GM21526 (cell line): ENCODE results near the gene FIBCD1.
"Not testable (repeated sequence)": the region's sequence is repeated elsewhere in the genome, so short reads cannot be mapped to it uniquely, and the experiment has no call there.

Source experiments
- ATAC-seq: cut with Tn5 transposase; IDR thresholded peaks from one replicate; pipeline ENCODE4 v1.9.1; 2021; ENCODE audit warnings: moderate library complexity; ENCODE audit not compliant: unreplicated experiment, low FRiP score

The FIBCD1 gene

GRCh38 chr9:130911254-130912049 lies 27.6 kb downstream of the FIBCD1 start:
- ATAC-seq = no peak

GRCh38 chr9:130910670-130911069 lies 28.4 kb downstream of the FIBCD1 start:
- not testable (repeated sequence) for ATAC-seq

DNA sequence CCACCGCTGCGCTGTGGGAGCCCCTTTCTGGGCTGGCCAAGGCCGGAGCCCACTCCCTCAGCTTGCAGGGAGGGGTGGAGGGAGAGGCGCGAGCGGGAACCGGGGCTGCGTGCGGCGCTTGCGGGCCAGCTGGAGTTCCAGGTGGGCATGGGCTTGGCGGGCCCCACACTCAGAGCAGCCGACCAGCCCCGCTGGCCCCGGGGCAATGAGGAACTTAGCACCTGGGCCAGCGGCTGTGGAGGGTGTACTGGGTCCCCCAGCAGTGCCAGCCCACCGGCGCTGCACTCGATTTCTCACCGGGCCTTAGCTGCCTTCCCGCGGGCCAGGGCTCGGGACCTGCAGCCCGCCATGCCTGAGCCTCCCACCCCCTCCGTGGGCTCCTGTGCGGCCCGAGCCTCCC lies 29.0 kb downstream of the FIBCD1 start:
- not testable (repeated sequence) for ATAC-seq

- no peak for ATAC-seq
Observed at GRCh38 chr9:130908878-130909355, 30.1 kb downstream of the FIBCD1 start.

GRCh38 chr9:130908146-130908877 lies 30.7 kb downstream of the FIBCD1 start:
- no peak for ATAC-seq

DNA sequence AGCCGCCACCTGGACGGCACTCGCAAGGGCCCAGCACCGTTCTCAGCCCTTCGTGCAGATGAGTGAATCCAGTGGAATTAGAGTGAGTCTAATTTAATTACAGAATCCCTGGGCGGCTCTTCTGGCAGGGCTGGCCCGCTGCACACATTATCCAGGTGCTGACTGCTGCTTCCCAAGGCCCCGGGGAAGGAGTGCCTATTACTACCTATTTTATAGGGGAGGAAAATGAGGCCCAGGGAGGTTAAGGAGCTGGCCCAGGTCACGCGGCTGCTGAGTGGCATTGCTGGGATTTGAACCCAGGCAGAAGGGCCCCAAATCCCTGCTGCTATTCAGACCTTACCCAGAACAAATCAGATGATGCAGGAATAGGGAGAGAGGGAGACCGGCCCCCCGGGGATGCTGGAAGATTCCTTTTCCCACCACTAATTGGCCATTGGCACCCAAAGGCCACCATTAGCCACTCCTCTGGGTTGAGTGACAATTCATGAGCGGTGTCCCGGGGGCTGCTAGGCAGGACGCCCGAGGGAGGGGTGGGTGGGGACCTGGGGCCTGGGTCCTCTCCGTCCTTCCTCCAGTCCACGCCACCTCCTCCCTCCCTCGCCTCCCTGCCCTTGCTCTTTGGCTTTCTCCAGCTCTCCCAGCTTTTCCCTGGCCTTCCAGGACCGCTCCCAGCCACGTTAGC lies 32.2 kb downstream of the FIBCD1 start:
- ATAC-seq = no peak

GRCh38 chr9:130905902-130906734 lies 32.9 kb downstream of the FIBCD1 start:
- ATAC-seq = no peak

GRCh38 chr9:130905125-130905901 lies 33.7 kb downstream of the FIBCD1 start:
- no peak for ATAC-seq

GRCh38 chr9:130904070-130905044 lies 34.7 kb downstream of the FIBCD1 start:
- no peak for ATAC-seq

GRCh38 chr9:130903194-130904069 lies 35.6 kb downstream of the FIBCD1 start:
- no peak for ATAC-seq

DNA sequence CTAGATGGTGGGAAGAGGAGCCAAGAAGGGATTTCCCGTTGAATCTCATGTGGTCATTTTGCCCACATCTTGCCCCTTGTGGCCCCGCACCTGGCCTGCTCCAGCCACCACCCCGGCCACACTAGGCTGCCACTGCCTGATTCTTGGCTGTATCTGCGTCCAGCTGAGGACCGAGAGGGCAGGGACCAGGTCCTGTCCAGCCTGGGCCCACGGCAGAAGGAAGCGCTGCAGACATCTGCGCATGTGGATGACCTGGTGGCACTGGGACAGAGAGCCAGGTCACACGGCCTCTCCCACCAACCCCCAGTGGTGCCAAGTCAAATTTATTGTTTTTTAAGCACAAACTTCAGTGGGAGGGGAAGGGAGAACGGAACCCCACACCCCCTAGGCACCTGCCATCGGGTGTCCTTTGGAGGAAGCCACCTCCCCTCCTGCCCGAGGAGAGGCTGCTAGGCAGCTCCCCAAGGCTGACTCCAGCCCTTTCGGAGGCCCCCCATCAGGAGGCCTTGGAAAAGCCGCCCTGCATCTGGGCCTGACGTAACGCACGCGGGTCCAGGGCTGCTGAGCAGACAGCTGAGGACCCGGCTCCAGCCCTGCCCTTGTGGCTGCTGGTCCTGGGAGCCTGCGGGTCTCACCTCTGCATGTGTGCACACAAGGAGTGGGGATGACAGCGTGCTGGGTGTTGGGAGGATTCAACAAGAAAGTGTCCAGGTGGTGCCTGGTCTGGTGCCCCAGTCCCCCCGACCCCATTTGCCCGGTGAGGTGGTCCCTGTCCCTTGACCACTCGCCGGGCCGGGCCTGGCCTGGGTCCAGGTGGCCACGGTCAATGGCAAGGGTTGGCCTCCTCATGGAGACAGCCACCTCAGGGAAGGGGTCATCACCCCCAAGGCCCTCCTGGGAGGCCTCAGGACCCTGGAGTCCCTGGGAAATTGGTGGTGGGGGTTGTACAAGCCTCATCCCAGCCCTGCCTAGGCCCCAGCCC lies 36.6 kb downstream of the FIBCD1 start:
- no peak for ATAC-seq

DNA sequence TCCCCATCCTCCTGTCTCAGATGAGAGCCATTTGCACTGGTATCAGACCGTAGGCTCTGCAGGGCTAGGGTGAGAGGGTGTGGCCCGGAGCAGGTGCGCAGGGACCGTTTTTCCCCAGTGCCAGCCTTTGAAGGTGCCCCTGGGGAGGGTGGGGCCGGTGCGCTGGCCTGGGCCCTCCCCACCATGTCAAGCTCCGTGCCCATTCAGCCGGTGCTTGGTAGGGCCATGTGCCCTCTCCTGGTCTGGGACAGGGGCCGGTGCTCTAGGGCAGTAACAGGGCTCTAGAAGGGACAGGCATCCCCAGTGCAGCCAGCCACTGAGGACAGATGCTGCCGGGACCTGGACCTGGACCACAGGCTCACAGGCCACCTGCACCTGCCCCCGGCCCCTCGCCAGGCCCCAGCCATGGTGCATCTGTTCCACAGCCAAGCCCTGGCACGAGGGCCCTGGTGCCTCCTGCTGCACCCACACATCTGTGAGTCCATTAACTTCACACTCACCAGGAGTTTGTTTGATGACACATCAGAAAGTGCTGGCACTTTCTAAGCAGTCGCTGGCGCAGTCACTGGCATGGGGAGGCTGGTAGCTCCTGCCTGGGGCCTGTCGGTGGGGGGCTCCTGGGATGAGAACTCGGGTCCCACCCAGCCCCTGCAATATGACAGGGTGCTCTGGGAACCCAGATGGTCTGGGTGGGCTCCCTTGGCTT lies 37.4 kb downstream of the FIBCD1 start:
- no peak for ATAC-seq

- no peak for ATAC-seq
Observed at GRCh38 chr9:130900701-130901497, 38.1 kb downstream of the FIBCD1 start.

DNA sequence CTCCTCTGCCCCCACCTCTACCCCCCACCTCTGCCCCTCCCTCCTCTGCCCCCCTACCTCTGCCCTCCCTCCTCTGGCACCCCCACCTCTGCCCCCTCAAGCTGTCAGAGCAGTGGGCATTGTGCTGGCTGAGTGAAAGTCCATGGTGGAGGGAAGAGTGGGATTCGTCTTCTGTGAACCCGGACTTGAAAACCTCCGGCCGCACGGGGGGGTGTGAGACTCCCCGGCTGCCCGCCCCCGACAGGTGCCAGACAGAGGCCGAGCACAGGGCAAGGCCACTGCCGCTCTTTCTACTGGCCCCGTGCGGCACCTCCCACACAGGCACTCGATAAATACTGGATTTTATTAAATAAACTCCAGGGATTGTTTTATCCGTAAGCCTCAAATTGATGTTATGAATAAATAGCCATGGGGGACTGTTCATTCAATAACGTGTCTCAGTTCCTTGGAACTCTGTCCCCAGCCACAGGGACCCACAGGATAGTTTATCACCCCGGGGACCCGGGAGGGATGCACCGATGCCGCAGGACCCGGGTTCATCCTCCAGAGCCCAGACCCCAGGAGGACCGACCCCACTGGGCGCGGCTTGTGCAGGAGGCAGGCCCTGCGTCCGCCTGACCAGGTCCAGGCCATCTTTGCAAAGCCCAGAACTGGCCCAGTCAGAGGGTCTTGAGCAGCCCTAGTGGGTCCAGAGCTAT lies 39.8 kb downstream of the FIBCD1 start:
- no peak for ATAC-seq

- no peak for ATAC-seq
Observed at GRCh38 chr9:130898552-130898852, 40.5 kb downstream of the FIBCD1 start.
